H1 (cell line): ENCODE measurements around the gene ANKS1B. TPM values are rescaled to one million over a fixed set of nuclear protein-coding genes. Genes with fewer than 3 reads are reported as not detected.

Experiments used
- CTCF ChIA-PET: fragments of 300-600 bp; sonication (Branson Sonifier 250); formaldehyde crosslinking; loops from one replicate; lab custom pipeline; 2021; ENCODE audit not compliant: partially characterized antibody; lab: Charles Lee
- POLR2A ChIA-PET: fragments of 300-600 bp; sonication (Branson Sonifier 250); formaldehyde crosslinking; loops from one replicate; lab custom pipeline; 2021; ENCODE audit warnings: inconsistent platforms; ENCODE audit not compliant: partially characterized antibody; lab: Charles Lee
- DNase-seq, 2 experiments: peaks; one replicate each; pipeline versions ENCODE4 v3.0.0 to v3.0.0-alpha.2; 2010 to 2022; ENCODE audit warnings: low spot score in 2 of 2, low read depth in 1 of 2, mixed read lengths in 1 of 2
- FAIRE-seq: peaks from 2 replicates; lab custom pipeline; 2011; peaks lifted over from hg19 to GRCh38; lab: Jason Lieb, UNC
- H2AFZ ChIP-seq: 2 replicates; pipeline ENCODE4 v1.8.1; 2012; ENCODE audit warnings: low read length, inconsistent platforms
- H2AK5ac ChIP-seq: 2 replicates; pipeline ENCODE4 v1.6.1; 2013; ENCODE audit warnings: low read depth, low read length
- H2BK120ac ChIP-seq: replicated peaks from 2 replicates; pipeline ENCODE3; 2013; ENCODE audit warnings: low read depth, low read length, inconsistent platforms
- H2BK12ac ChIP-seq: 2 replicates; pipeline ENCODE4 v1.6.1; 2013; ENCODE audit warnings: low read depth, low read length
- H2BK15ac ChIP-seq: 2 replicates; pipeline ENCODE4 v1.6.1; 2013; ENCODE audit warnings: low read length
- H2BK20ac ChIP-seq: 2 replicates; pipeline ENCODE4 v1.6.1; 2013; ENCODE audit warnings: low read length
- H2BK5ac ChIP-seq: 2 replicates; pipeline ENCODE4 v1.6.1; 2013; ENCODE audit warnings: low read depth, low read length
- H3K14ac ChIP-seq: 2 replicates; pipeline ENCODE4 v1.6.1; 2013; ENCODE audit warnings: inconsistent platforms; ENCODE audit not compliant: insufficient read length
- H3K18ac ChIP-seq: 2 replicates; pipeline ENCODE4 v1.6.1; 2013; ENCODE audit warnings: low read length; ENCODE audit errors: extremely low read depth
- H3K23ac ChIP-seq: 2 replicates; pipeline ENCODE4 v1.6.1; 2013; ENCODE audit warnings: inconsistent platforms; ENCODE audit not compliant: insufficient read length
- H3K23me2 ChIP-seq: 2 replicates; pipeline ENCODE4 v1.6.1; 2013; ENCODE audit warnings: low read depth, low read length
- H3K27ac ChIP-seq: 2 replicates; pipeline ENCODE4 v1.6.1; 2011; ENCODE audit warnings: low read depth, low read length, inconsistent platforms
- H3K27me3 ChIP-seq, 4 experiments: replicated peaks in 1 of 4; 1 replicate in 1 of 4; 2 replicates in 3 of 4; pipeline versions ENCODE4 v1.6.1 to v1.8.1; 2011 to 2013; ENCODE audit warnings: low read length in 3 of 4, mild to moderate bottlenecking in 3 of 4, inconsistent platforms in 2 of 4, mixed read lengths in 2 of 4, moderate library complexity in 1 of 4; ENCODE audit not compliant: control insufficient read depth in 3 of 4, insufficient read depth in 3 of 4; ENCODE audit errors: extremely low read depth in 1 of 4
- H3K36me3 ChIP-seq, 4 experiments: 2 replicates each; pipeline versions ENCODE4 v1.6.1 to v1.8.1; 2011 to 2013; ENCODE audit warnings: mild to moderate bottlenecking in 4 of 4, low read length in 3 of 4, moderate library complexity in 2 of 4, control low read depth in 1 of 4, inconsistent platforms in 1 of 4; ENCODE audit not compliant: insufficient read depth in 4 of 4, control insufficient read depth in 2 of 4
- H3K4ac ChIP-seq: replicated peaks from 2 replicates; pipeline ENCODE3; 2013; ENCODE audit warnings: low read length, low read depth, mixed read lengths, inconsistent platforms; ENCODE audit not compliant: insufficient read length
- H3K4me1 ChIP-seq, 4 experiments: replicated peaks in 1 of 4; 1 replicate in 1 of 4; 2 replicates in 3 of 4; pipeline versions ENCODE4 v1.6.1 to v1.8.1; 2011 to 2013; ENCODE audit warnings: low read length in 3 of 4, inconsistent platforms in 2 of 4, mixed read lengths in 1 of 4; ENCODE audit not compliant: insufficient read depth in 4 of 4, control insufficient read depth in 3 of 4
- H3K4me2 ChIP-seq, 2 experiments: 2 replicates each; pipeline versions ENCODE4 v1.6.1 to v1.8.1; 2011 to 2013; ENCODE audit warnings: low read depth in 2 of 2, low read length in 2 of 2, control low read depth in 1 of 2, inconsistent platforms in 1 of 2, mild to moderate bottlenecking in 1 of 2; ENCODE audit not compliant: insufficient read depth in 1 of 2
- H3K4me3 ChIP-seq, 4 experiments: fragments of 200-600, 300-600 bp in 1 of 4; sonication (generic), shearing (Covaris generic), sonication (Bioruptor Twin) in 1 of 4; 2 replicates each; pipeline versions ENCODE4 v1.5.1 to v1.8.1; 2011 to 2016; ENCODE audit warnings: low read length in 4 of 4, low read depth in 3 of 4, control low read depth in 2 of 4, inconsistent platforms in 2 of 4, mild to moderate bottlenecking in 2 of 4, mixed read lengths in 1 of 4, moderate library complexity in 1 of 4; ENCODE audit not compliant: insufficient read depth in 2 of 4; ENCODE audit errors: extremely low read depth in 1 of 4
- H3K56ac ChIP-seq: replicated peaks from 2 replicates; pipeline ENCODE3; 2013; ENCODE audit warnings: low read depth, mild to moderate bottlenecking, mixed read lengths, low read length, inconsistent platforms; ENCODE audit not compliant: insufficient read length
- H3K79me1 ChIP-seq: 2 replicates; pipeline ENCODE4 v1.6.1; 2013; ENCODE audit warnings: low read depth, low read length, control low read depth
- H3K79me2 ChIP-seq, 2 experiments: 2 replicates each; pipeline versions ENCODE4 v1.6.1 to v1.8.1; 2012 to 2013; ENCODE audit warnings: low read length in 2 of 2, mild to moderate bottlenecking in 2 of 2, inconsistent platforms in 1 of 2; ENCODE audit not compliant: insufficient read depth in 2 of 2, control insufficient read depth in 1 of 2
- H3K9ac ChIP-seq, 4 experiments: replicated peaks in 1 of 4; 1 replicate in 1 of 4; 2 replicates in 3 of 4; pipeline versions ENCODE4 v1.6.1 to v1.8.1; 2011 to 2013; ENCODE audit warnings: low read depth in 3 of 4, low read length in 3 of 4, control low read depth in 2 of 4, mild to moderate bottlenecking in 2 of 4, moderate library complexity in 2 of 4, inconsistent platforms in 1 of 4; ENCODE audit errors: extremely low read depth in 1 of 4
- H3K9me3 ChIP-seq, 2 experiments: 2 replicates each; pipeline versions ENCODE4 v1.6.1 to v1.8.1; 2012 to 2013; ENCODE audit warnings: mild to moderate bottlenecking in 2 of 2, moderate library complexity in 2 of 2, control low read depth in 1 of 2, inconsistent platforms in 1 of 2, low read depth in 1 of 2, low read length in 1 of 2, mixed read lengths in 1 of 2; ENCODE audit not compliant: insufficient read depth in 2 of 2
- H4K20me1 ChIP-seq, 2 experiments: replicated peaks in 1 of 2; 2 replicates each; pipeline versions ENCODE3 to v1.8.1; 2011 to 2013; ENCODE audit warnings: inconsistent platforms in 2 of 2, low read length in 2 of 2, mild to moderate bottlenecking in 1 of 2; ENCODE audit not compliant: insufficient read depth in 2 of 2, control insufficient read depth in 1 of 2
- H4K5ac ChIP-seq: 2 replicates; pipeline ENCODE4 v1.6.1; 2013; ENCODE audit warnings: low read length, low read depth, mixed read lengths, inconsistent platforms; ENCODE audit not compliant: insufficient read length
- H4K8ac ChIP-seq: 2 replicates; pipeline ENCODE4 v1.8.0; 2013; ENCODE audit warnings: mild to moderate bottlenecking, moderate library complexity, low read length, inconsistent platforms; ENCODE audit not compliant: insufficient read depth; ENCODE audit errors: extremely low read depth
- H4K91ac ChIP-seq: replicated peaks from 2 replicates; pipeline ENCODE3; 2013; ENCODE audit warnings: low read length, mixed read lengths, inconsistent platforms; ENCODE audit not compliant: insufficient read length
- BACH1 ChIP-seq: IDR thresholded peaks from 2 replicates; pipeline ENCODE4 v1.6.1; 2012; ENCODE audit warnings: low read length, improper control_type of control experiment
- BCL11A ChIP-seq, 2 experiments: IDR thresholded peaks; one replicate each; pipeline ENCODE4 v1.6.1; 2011; ENCODE audit warnings: low read depth in 2 of 2, low read length in 2 of 2, mild to moderate bottlenecking in 2 of 2
- GABPA ChIP-seq: IDR thresholded peaks from 2 replicates; pipeline ENCODE4 v1.6.1; 2011; ENCODE audit warnings: mild to moderate bottlenecking, low read length, moderate library complexity, borderline replicate concordance; ENCODE audit not compliant: insufficient read depth
- WGBS, 2 experiments: shearing (Covaris generic) in 1 of 2; methylation state at CpG; one replicate each; pipeline versions ENCODE4 v1.1.6 to v1.1.7; 2013 to 2015; ENCODE audit warnings: low lambda C conversion rate in 2 of 2, mixed read lengths in 2 of 2, inconsistent platforms in 1 of 2, low coverage in 1 of 2, missing lambda C conversion rate in 1 of 2; ENCODE audit not compliant: insufficient replicate concordance in 2 of 2, insufficient coverage in 1 of 2, insufficient read length in 1 of 2; ENCODE audit errors: extremely low coverage in 1 of 2, missing lambda C conversion rate in 1 of 2; 5-methylcytosine and 5-hydroxymethylcytosine counted together
- polyA plus RNA-seq, 7 experiments: library from polyadenylated mRNA; depleted of rRNA in 3 of 7; stranded (reverse) in 5 of 7; unstranded in 2 of 7; fragments of >200 nt in 5 of 7; fragments of 200-250 nt in 2 of 7; gene quantifications; 1 replicate in 5 of 7; 2 replicates in 1 of 7; 4 replicates in 1 of 7; pipeline versions ENCODE4 v1.2.1 to v1.2.3, GENCODE V29; 2011 to 2013; ENCODE audit warnings: missing spikeins in 2 of 7, mixed read lengths in 2 of 7
- total RNA-seq: library from RNA; stranded (reverse); fragmentation: NEBNext Ultra II Directional; extraction: Animal tissue kit (Norgen Biotek cat#: 25700); gene quantifications from 2 replicates; pipeline ENCODE4 v1.2.1, GENCODE V29; 2021

ANKS1B gene
- total and polyA plus RNA-seq, 2 of the 8 experiments (the other 6 are each of a cell fraction or from before 2014, with no cell fraction given): 2.7 to 6.1 TPM

DNA sequence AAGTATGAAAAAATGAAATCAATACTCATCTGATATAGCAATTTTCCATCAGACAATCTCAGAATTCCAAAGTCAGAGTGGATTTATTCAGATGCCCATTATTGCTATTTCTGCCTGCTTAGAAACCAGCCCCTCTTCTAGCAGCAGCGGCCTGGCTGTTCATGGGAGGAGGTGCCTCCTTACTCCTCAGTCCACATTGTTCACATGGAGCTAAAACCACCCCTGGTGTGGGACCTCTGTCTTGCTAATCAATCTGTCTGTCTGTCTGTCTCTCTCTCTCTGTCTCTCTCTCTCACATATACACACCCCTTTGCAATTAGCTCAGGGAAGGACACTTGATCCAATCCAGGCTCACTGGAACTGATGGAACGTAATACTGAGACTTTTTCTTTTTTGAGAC is 1163.5 kb downstream of the ANKS1B start:
- H3K14ac ChIP-seq: no peak overlapping the region
- H3K27ac ChIP-seq: no peak overlapping the region
- no peak overlapping the region for H4K91ac ChIP-seq
- no peaks in the 10 kb centered on the region for H3K27me3 ChIP-seq
- DNase-seq (no peak), FAIRE-seq (peak; percentile 24)
- no peak overlapping the region for H2BK5ac ChIP-seq
- no peak overlapping the region for H2BK15ac ChIP-seq
- no peak overlapping the region; the same call in 1 of the 2 replicates for H2BK20ac ChIP-seq
- peak overlapping the region; percentile 20 to 33; a peak in 1 of 4 replicates for H3K4me2 ChIP-seq
- TF ChIP-seq GABPA (no peak), BACH1 (no peak), BCL11A (IDR thresholded peaks at IDR 0.05; ENCODE audit: low read depth in 2 of 2, low read length in 2 of 2) (no peak)
- H3K9ac ChIP-seq: no peak overlapping the region
- no peak overlapping the region for H3K4ac ChIP-seq
- H3K56ac ChIP-seq: no peak overlapping the region
- no peak overlapping the region for H3K23ac ChIP-seq
- H3K36me3 ChIP-seq: no peaks in the 10 kb centered on the region
- peaks cover 2 to 14% (median 6%) of the 10 kb centered on the region in 4 experiments; a peak in 6 of 7 replicates for H3K4me1 ChIP-seq
- no peaks in the 10 kb centered on the region for H3K23me2 ChIP-seq
- no peak overlapping the region for H2BK120ac ChIP-seq
- POLR2A ChIA-PET: interaction anchor here (0.8 kb wide), 1 partner anchor 10 kb away, joined by 3 read pairs; no protein-coding TSS in a partner anchor
- no peaks in the 10 kb centered on the region for H3K79me2 ChIP-seq
- H3K9me3 ChIP-seq: no peaks in the 10 kb centered on the region
- CTCF ChIA-PET: interaction anchor here (1.3 to 2.0 kb wide), 5 partner anchors 11 to 177 kb away, joined by 4 to 6 read pairs (median 5); no protein-coding TSS in a partner anchor
- H3K18ac ChIP-seq: no peak overlapping the region
- no peak overlapping the region for H4K8ac ChIP-seq
- no peaks in the 10 kb centered on the region for H3K79me1 ChIP-seq
- H2AK5ac ChIP-seq: no peak overlapping the region
- no peaks in the 10 kb centered on the region for H4K20me1 ChIP-seq
- H3K4me3 ChIP-seq: no peak overlapping the region
- no peak overlapping the region for H4K5ac ChIP-seq
- 50% methylated on average over 2 of the region's 2 CpGs; no CpG with 5 or more reads in 1 of the 2 experiments for WGBS, 2 experiments
- no peak overlapping the region for H2AFZ ChIP-seq
- H2BK12ac ChIP-seq: no peak overlapping the region; the same call in 1 of the 2 replicates
